K562 (cell line): Measurements from ENCODE around the gene CRACR2B. TPM values are rescaled to one million over a fixed set of nuclear protein-coding genes. Genes with fewer than 3 reads are reported as not detected.
A peak's percentile ranks its signal among the peaks of the same experiment; 100 is the strongest.

ENCODE experiments used
- ATAC-seq: fragments of 200-7000 bp; cut with Tn5 transposase; 3 replicates; pipeline ENCODE4 v1.9.1; 2020; ENCODE audit warnings: moderate library complexity
- BruUV-seq: library from RNA; stranded (reverse); fragments of 400-500 nt; replicated peaks from 2 replicates; lab custom pipeline; 2021; lab: Mats Ljungman, UMichigan
- CTCF ChIA-PET: fragments of 300-600 bp; formaldehyde crosslinking; extraction: SDS; loops from one replicate; lab custom pipeline; 2021; ENCODE audit warnings: low intra/inter-chr PET ratio; lab: Yijun Ruan, JAX
- POLR2A ChIA-PET: fragments of 300-600, 350-650 bp; sonication (Branson Sonifier 250); formaldehyde crosslinking; extraction: SDS; loops from one replicate; lab custom pipeline; 2021; ENCODE audit warnings: antibody characterized with exemption, inconsistent platforms; lab: Yijun Ruan, JAX
- DNase-seq, 4 experiments: peaks; one replicate each; pipeline versions ENCODE4 v3.0.0 to v3.0.0-alpha.2; 2011 to 2018; ENCODE audit warnings: low spot score in 3 of 4, mixed read lengths in 3 of 4; ENCODE audit errors: extremely low read depth in 1 of 4
- FAIRE-seq: peaks from 2 replicates; lab custom pipeline; 2011; peaks lifted over from hg19 to GRCh38; lab: Jason Lieb, UNC
- H2AFZ ChIP-seq: 2 replicates; pipeline ENCODE4 v1.6.0; 2011; ENCODE audit warnings: low read depth, low read length, control low read depth, inconsistent platforms
- H3K27ac ChIP-seq: fragments of 200-600 bp; 3 replicates; pipeline ENCODE4 v1.8.0; 2011; ENCODE audit warnings: low read depth, mild to moderate bottlenecking, control low read depth, inconsistent platforms, low read length, moderate library complexity, mixed read lengths; ENCODE audit errors: extremely low read depth
- H3K27me3 ChIP-seq, 2 experiments: fragments of 300-600 bp in 1 of 2; 2 replicates in 1 of 2; 3 replicates in 1 of 2; pipeline versions ENCODE4 v1.6.0 to v1.8.0; 2011; ENCODE audit warnings: inconsistent platforms in 2 of 2, low read length in 2 of 2, mild to moderate bottlenecking in 1 of 2, mixed read lengths in 1 of 2, moderate library complexity in 1 of 2; ENCODE audit not compliant: control insufficient read depth in 2 of 2, insufficient read depth in 2 of 2
- H3K36me3 ChIP-seq: fragments of 300-600 bp; 3 replicates; pipeline ENCODE4 v1.8.0; 2011; ENCODE audit warnings: mild to moderate bottlenecking, low read length, inconsistent platforms; ENCODE audit not compliant: control insufficient read depth, insufficient read depth
- H3K4me1 ChIP-seq, 2 experiments: fragments of 200-600 bp in 1 of 2; replicated peaks in 1 of 2; 2 replicates in 1 of 2; 3 replicates in 1 of 2; pipeline versions ENCODE4 v1.5.1 to v1.8.0; 2011; ENCODE audit warnings: inconsistent platforms in 2 of 2, low read length in 2 of 2, mild to moderate bottlenecking in 1 of 2, mixed read lengths in 1 of 2, moderate library complexity in 1 of 2; ENCODE audit not compliant: control insufficient read depth in 2 of 2, insufficient read depth in 2 of 2
- H3K4me2 ChIP-seq: 2 replicates; pipeline ENCODE4 v1.6.1; 2011; ENCODE audit warnings: low read length, control low read depth, inconsistent platforms, mixed read lengths; ENCODE audit not compliant: insufficient read depth
- H3K4me3 ChIP-seq: fragments of 200-600 bp; sonication (generic), shearing (Covaris generic); 2 replicates; pipeline ENCODE4 v1.5.1; 2016; ENCODE audit warnings: control low read depth, inconsistent platforms
- H3K79me2 ChIP-seq: fragments of 200-600 bp; 3 replicates; pipeline ENCODE4 v1.8.0; 2011; ENCODE audit warnings: low read length, inconsistent platforms; ENCODE audit not compliant: control insufficient read depth, insufficient read depth
- H3K9ac ChIP-seq, 2 experiments: 2 replicates each; pipeline versions ENCODE4 v1.6.0 to v1.6.1; 2011; ENCODE audit warnings: low read depth in 2 of 2, low read length in 2 of 2, control low read depth in 1 of 2, inconsistent platforms in 1 of 2, mild to moderate bottlenecking in 1 of 2, mixed read lengths in 1 of 2; ENCODE audit not compliant: insufficient read depth in 1 of 2
- H3K9me1 ChIP-seq: one replicate; pipeline ENCODE4 v1.6.0; 2011; ENCODE audit warnings: inconsistent platforms, mild to moderate bottlenecking, low read length, moderate library complexity; ENCODE audit not compliant: control insufficient read depth, insufficient read depth
- H3K9me3 ChIP-seq: replicated peaks from 2 replicates; pipeline ENCODE4 v1.5.1; 2011; ENCODE audit warnings: low read depth, low read length, inconsistent platforms; ENCODE audit not compliant: control insufficient read depth, insufficient read depth
- H4K20me1 ChIP-seq: replicated peaks from 2 replicates; pipeline ENCODE4 v1.6.1; 2011; ENCODE audit warnings: low read length, inconsistent platforms, mixed read lengths; ENCODE audit not compliant: control insufficient read depth, insufficient read depth
- CHAMP1 ChIP-seq: fragments of 450-650 bp; IDR thresholded peaks from 2 replicates; pipeline ENCODE4 v1.6.1; 2016; ENCODE audit warnings: mild to moderate bottlenecking
- HDAC2 ChIP-seq: fragments of 450-650 bp; IDR thresholded peaks from 2 replicates; pipeline ENCODE4 v1.6.1; 2016; ENCODE audit warnings: mild to moderate bottlenecking
- HNRNPH1 ChIP-seq: fragments of 200-400 bp; formaldehyde crosslinking; optimal IDR thresholded peaks from 2 replicates; pipeline ENCODE3; 2017; ENCODE audit warnings: low read depth, mild to moderate bottlenecking, low read length, moderate library complexity
- KLF1 ChIP-seq: fragments of 450-650 bp; IDR thresholded peaks from 2 replicates; pipeline ENCODE4 v1.6.1; 2016; ENCODE audit warnings: missing genetic modification characterization, missing compliant biosample characterization
- NEUROD1 ChIP-seq: fragments of 150-350 bp; IDR thresholded peaks from 2 replicates; pipeline ENCODE4 v1.6.1; 2014; ENCODE audit warnings: borderline replicate concordance, low read length, low read depth; ENCODE audit not compliant: partially characterized antibody
- PCBP1 ChIP-seq: fragments of 200-400 bp; formaldehyde crosslinking; IDR thresholded peaks from 2 replicates; pipeline ENCODE4 v1.6.1; 2018; ENCODE audit warnings: mild to moderate bottlenecking, low read depth, low read length; ENCODE audit not compliant: poor library complexity, severe bottlenecking
- RNF2 ChIP-seq: sonication (generic); IDR thresholded peaks from 2 replicates; pipeline ENCODE4 v1.6.1; 2016
- SIN3B ChIP-seq: fragments of 450-650 bp; IDR thresholded peaks from 2 replicates; pipeline ENCODE4 v1.6.1; 2017; ENCODE audit warnings: low read depth, mild to moderate bottlenecking, moderate library complexity
- THRA ChIP-seq: fragments of 450-650 bp; IDR thresholded peaks from 2 replicates; pipeline ENCODE4 v1.6.1; 2017; ENCODE audit warnings: mild to moderate bottlenecking, moderate library complexity
- TSHZ1 ChIP-seq: fragments of 250-450 bp; sonication (Bioruptor Pico); IDR thresholded peaks from 2 replicates; pipeline ENCODE4 v1.4.0; 2020; ENCODE audit warnings: mild to moderate bottlenecking, moderate library complexity
- ZNF354B ChIP-seq: fragments of 250-450 bp; sonication (Bioruptor Pico); IDR thresholded peaks from 2 replicates; pipeline ENCODE4 v1.4.0; 2020
- WGBS: fragments of 100-300 bp; shearing (Covaris generic); methylation state at CpG from one replicate; pipeline ENCODE4 v1.1.6; 2016; ENCODE audit warnings: low coverage, mixed read lengths; ENCODE audit not compliant: insufficient coverage; ENCODE audit errors: missing lambda C conversion rate; 5-methylcytosine and 5-hydroxymethylcytosine counted together
- in situ Hi-C: fragments of 300-500 bp; cut with MboI; formaldehyde crosslinking; loops from 4 replicates; pipeline ENCODE4 v1.15.0; 2018; ENCODE audit warnings: inconsistent platforms, mixed read lengths
- intact Hi-C: fragments of 100-400 bp; cut with micrococcal nuclease; formaldehyde crosslinking; loops from 2 replicates; pipeline ENCODE4 v1.14.2; 2022
- polyA plus RNA-seq, 8 experiments: library from polyadenylated mRNA; depleted of rRNA in 4 of 8; stranded (reverse) in 5 of 8; unstranded in 3 of 8; fragments of >200 nt; fragmentation: Nextera tagmentation in 2 of 8; fragmentation: Illumina TruSeq in 1 of 8; extraction: Ambion mirVana in 2 of 8; extraction: Trizol in 1 of 8; gene quantifications; 2 replicates each; pipeline versions ENCODE4 v1.2.1 to v1.2.3, GENCODE V29; 2011 to 2014; ENCODE audit warnings: inconsistent platforms in 1 of 8, missing spikeins in 1 of 8
- total RNA-seq, 7 experiments: library from RNA; depleted of rRNA in 6 of 7; stranded (reverse); fragments of >200 nt in 6 of 7; fragmentation: Illumina TruSeq in 2 of 7; extraction: Trizol in 2 of 7; gene quantifications; 2 replicates each; pipeline versions ENCODE4 v1.2.1 to v1.2.3, GENCODE V29; 2011 to 2021; ENCODE audit warnings: low replicate concordance in 1 of 7

CRACR2B gene
- total and polyA plus RNA-seq, 9 of the 15 experiments (the other 6 are each of a cell fraction or from before 2014, with no cell fraction given): 0.10 to 51.0 (median 6.0) TPM

GRCh38 chr11:797296-798092 lies 30.2 kb upstream of the CRACR2B start (continued):
- TF ChIP-seq NEUROD1 (peak; percentile 29), PCBP1 (peak; percentile 20), HDAC2 (peak; percentile 30; the same call in 1 of the 2 replicates), CHAMP1 (no peak)
- TF ChIP-seq, all 486 proteins: peak for 65

GRCh38 chr11:798093-798713 lies 29.5 kb upstream of the CRACR2B start, which contains the start of gene SLC25A22:
TSS of gene SLC25A22 (minus strand) at chr11:798281. CDS start at chr11:795006, 3,275 bp downstream.
- FAIRE-seq: no peak
- H3K4me3 ChIP-seq: peak within 1 kb of the TSS; percentile 73
- intact Hi-C loops (loop anchor here (5.0 to 10.0 kb wide), 2 partner anchors 71 to 233 kb away; partner anchors contain the start of genes LMNTD2 and RASSF7), in situ Hi-C loops (no loop called here)
- no peaks in the 10 kb centered on the region for H3K27me3 ChIP-seq
- CTCF ChIA-PET: interaction anchor here (0.6 to 2.4 kb wide), 3 partner anchors 22 to 279 kb away, joined by 3 to 10 read pairs (median 3); no protein-coding TSS in a partner anchor
- H3K4me1 ChIP-seq: peaks cover 7 to 97% of the 10 kb centered on the region in 2 experiments
- peaks cover 53% of the 10 kb centered on the region; the same call in 1 of the 3 replicates for H3K36me3 ChIP-seq
- 5% methylated on average over 33 of the region's 69 CpGs for WGBS
- H3K9me1 ChIP-seq: no peaks in the 10 kb centered on the region
- no peaks in the 10 kb centered on the region for H3K9me3 ChIP-seq
- peak within 1 kb of the TSS; percentile 91 for H3K4me2 ChIP-seq
- H3K27ac ChIP-seq: peak within 1 kb of the TSS; percentile 71
- peak; percentile 84 to 92 (median 86) for DNase-seq
- H3K9ac ChIP-seq: peak within 1 kb of the TSS; percentile 66 to 95
- POLR2A ChIA-PET: interaction anchor here (1.0 to 1.1 kb wide), 2 partner anchors 34 to 49 kb away, joined by 3 to 4 read pairs; no protein-coding TSS in a partner anchor
- BruUV-seq: no TSS peak
- peak within 1 kb of the TSS; percentile 79 for H2AFZ ChIP-seq
- peak; percentile 84 for ATAC-seq
- H4K20me1 ChIP-seq: no peaks in the 10 kb centered on the region
- H3K79me2 ChIP-seq: peaks cover 26% of the 10 kb centered on the region
- 0 out of 2 replicates have a peak, but pooled peaks have one; percentile 34 for TF ChIP-seq KLF1 (tag)
- TF ChIP-seq ZNF354B (CRISPR knock-in tag): no peak
- TF ChIP-seq SIN3B: peak; percentile 50; the same call in 1 of the 2 replicates
- no peak for TF ChIP-seq HNRNPH1
- no peak for TF ChIP-seq THRA
- no peak for TF ChIP-seq TSHZ1
- peak; percentile 32 for TF ChIP-seq PCBP1
- no peak for TF ChIP-seq RNF2
